Gastrocnemius medialis (tissue), 4 donors: ENCODE results near the gene LRIT3.

Experiments
- POLR2A ChIP-seq, 2 donors: fragments of 450-650 bp; IDR thresholded peaks; one replicate each; pipeline ENCODE4 v1.6.1; 2017; ENCODE audit warnings: antibody characterized with exemption in 2 of 2, mild to moderate bottlenecking in 2 of 2, moderate library complexity in 2 of 2
- TF ChIP-seq, protein P1 (sequence below), 5 experiments: fragments of 450-650 bp in 3 of 5; fragments of 200-600 bp in 2 of 5; sonication (generic) in 2 of 5; IDR thresholded peaks in 4 of 5; conservative IDR thresholded peaks in 1 of 5; 1 replicate in 4 of 5; 2 replicates in 1 of 5; pipeline ENCODE4 v1.5.1; 2016 to 2019; ENCODE audit warnings: antibody characterized with exemption in 5 of 5, mild to moderate bottlenecking in 3 of 5, moderate library complexity in 3 of 5

DNA sequence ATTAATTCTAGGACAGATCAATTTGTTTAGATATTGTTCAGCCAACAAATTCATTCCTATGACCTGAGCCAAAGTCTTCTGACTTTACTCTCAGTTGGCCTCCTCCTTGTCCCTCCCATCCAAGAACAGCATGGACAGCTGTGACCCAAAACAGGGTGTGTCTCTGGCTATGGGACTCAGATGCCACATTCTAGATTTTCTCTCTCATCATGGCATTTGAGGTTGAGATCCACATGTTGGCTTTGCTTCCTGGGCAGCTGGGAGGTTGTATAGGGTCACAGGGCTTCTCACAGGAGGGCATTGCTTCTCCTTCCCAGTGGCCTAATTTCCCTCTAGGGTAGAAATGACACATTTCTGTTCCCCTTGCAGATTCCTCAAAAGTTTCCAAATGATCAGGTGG is 42.2 kb downstream of the LRIT3 start:
- TF ChIP-seq, protein P1, sequence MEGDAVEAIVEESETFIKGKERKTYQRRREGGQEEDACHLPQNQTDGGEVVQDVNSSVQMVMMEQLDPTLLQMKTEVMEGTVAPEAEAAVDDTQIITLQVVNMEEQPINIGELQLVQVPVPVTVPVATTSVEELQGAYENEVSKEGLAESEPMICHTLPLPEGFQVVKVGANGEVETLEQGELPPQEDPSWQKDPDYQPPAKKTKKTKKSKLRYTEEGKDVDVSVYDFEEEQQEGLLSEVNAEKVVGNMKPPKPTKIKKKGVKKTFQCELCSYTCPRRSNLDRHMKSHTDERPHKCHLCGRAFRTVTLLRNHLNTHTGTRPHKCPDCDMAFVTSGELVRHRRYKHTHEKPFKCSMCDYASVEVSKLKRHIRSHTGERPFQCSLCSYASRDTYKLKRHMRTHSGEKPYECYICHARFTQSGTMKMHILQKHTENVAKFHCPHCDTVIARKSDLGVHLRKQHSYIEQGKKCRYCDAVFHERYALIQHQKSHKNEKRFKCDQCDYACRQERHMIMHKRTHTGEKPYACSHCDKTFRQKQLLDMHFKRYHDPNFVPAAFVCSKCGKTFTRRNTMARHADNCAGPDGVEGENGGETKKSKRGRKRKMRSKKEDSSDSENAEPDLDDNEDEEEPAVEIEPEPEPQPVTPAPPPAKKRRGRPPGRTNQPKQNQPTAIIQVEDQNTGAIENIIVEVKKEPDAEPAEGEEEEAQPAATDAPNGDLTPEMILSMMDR (IDR thresholded peaks at IDR 0.05 in 4 of 5, conservative IDR thresholded peaks at IDR 0.05 in 1 of 5) = no peak
- TF ChIP-seq POLR2A (IDR thresholded peaks at IDR 0.05) = no peak
